HG03108 (cell line): ENCODE results near the gene GALNTL6.

Experiments used
- ATAC-seq: cut with Tn5 transposase; IDR thresholded peaks from one replicate; pipeline ENCODE4 v1.9.1; 2021; ENCODE audit warnings: moderate library complexity; ENCODE audit not compliant: unreplicated experiment

The GALNTL6 gene

DNA sequence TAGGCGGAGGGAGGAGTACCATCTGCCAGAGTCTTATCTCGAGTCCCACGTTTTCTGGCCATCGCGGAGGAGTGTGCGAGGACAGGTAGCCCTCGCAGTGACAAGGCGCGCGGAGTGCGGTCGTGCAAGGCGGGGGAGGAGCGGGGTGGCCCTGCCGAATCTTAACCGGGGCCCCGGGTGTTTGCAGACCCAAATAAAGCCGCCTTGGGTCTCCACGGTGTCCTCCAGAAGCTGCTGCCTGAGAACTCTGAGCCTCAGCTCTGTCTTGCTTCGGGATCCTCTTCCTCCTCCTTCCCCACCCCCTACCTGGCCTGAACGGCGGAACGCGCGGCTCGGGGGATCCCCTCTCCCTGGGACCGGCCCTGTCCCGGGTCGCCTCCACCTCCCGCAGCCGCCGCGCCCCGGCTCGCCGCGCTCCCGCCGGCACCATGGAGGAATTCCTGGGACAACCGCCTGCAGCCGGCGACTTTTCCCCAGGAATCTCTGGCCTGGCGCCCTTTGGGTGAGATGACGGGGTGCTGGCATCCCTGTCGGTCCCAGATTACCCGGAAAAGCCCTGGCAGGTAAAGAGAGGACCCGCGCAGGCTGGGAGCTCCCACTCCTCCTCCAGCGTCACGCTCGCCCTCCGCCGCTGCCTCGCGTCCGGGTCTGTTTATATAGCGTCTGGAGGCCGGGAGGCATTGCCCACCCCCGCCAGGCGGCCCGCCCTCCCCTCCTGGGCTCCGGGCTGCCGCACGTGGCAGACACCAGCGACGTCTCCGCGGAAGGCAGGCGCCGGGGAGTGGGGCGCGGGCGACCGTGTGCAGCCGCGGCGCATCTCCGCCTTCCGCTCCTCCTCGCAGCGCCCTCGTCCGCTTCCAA, at the start of gene GALNTL6:
Gene GALNTL6, plus strand, starts transcription at position 740 of the 861 bp plus-strand sequence.
- ATAC-seq, result no peak

DNA sequence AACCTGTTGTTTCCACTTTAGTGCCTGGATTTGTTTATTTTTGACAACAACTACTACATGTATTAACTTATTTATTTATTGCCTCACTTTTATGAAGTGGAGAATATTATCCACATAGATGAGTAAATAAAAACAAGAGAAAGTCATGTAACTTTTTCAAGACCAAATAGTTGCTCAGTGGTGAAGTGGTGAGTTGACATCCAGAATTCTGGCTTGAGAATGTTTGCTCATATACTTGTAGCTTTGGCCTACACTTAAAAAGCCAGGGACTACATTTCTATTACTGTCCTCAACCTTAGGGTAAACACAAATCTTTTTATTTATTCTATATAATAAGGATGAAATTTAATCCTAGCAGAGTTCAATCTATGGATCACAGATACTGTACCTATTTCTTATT, 47.7 kb upstream of the GALNTL6 start:
- ATAC-seq, result no peak

DNA sequence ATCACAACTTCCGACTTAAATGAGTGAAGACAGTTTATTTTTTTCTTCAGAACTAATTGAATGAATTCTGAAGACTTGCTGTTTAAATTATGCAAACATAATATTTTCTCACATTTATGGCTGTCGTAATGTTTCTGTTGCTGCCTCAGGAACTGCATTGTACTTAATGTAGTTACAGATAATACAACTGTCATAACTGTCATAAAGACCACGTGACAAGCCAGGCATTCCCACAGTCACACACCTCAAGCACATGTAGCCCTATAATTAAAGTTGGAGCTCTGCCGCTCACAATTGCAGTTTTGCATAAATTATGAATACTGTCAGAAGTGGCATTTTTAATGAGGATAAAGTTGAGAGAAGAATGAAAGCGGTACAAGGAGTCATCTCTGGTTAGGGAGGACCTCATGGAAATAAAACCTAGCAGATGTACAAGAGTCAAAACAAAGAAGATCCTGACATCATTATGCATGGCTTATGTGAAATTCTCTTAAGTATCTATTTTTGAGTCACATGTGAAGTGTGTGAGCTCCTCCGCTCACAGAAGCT, 38.5 kb upstream of the GALNTL6 start:
- ATAC-seq, result no peak

DNA sequence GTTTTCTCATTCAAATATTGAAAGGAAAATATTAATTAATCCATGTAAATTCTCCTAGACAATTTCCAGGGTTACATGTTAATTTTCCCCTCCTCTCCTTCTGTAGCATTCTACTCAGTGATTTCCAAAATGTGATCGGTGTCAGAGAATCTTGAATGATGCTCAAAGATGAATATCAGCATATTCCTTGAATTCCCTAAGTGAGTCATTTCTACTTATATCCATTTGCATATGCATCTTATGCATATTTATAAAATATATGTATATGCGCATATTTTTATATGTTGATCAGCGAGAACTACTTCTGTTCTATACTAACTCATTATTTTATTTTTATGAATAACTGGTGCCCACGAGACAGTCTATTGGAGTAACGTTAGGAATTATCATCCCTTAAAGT, 33.9 kb upstream of the GALNTL6 start:
- ATAC-seq, result no peak

DNA sequence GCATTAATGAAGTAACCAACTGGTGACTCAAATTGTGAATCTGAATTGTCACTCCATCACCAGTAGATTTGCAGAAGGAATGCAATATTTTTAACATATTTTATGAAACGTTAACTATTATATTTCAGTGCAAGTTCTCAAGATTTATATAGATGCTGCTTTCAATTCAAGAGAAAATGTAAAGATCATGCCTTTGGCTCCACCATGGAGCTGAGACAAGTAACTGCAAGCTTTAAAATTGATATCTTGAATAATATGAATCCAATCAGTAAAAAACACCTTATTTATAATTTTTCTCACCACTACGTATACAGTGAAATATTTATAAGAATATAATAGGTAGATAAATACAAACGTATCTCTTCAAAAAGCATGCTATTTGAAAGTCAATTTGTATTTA, 27.8 kb upstream of the GALNTL6 start:
- ATAC-seq, result no peak

DNA sequence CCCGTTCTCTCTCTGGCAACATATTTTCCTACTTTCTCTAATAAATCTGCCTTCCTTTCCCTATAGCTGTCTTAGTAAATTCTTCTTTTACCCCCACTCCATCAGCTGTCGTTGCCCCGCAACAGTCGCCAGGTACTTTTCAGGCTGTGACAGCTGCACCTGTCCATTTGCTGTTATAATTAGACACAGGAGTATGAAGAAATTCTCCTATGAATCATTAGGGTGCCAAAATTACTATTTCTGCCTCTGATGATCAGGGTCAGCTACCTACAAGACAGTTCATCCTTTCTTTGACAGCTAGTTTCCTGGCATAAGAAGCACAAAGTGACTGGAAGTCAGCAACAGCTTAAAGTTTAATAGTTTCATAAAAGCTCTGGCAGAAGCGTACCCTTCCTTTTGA, 19.5 kb upstream of the GALNTL6 start:
- no peak for ATAC-seq

DNA sequence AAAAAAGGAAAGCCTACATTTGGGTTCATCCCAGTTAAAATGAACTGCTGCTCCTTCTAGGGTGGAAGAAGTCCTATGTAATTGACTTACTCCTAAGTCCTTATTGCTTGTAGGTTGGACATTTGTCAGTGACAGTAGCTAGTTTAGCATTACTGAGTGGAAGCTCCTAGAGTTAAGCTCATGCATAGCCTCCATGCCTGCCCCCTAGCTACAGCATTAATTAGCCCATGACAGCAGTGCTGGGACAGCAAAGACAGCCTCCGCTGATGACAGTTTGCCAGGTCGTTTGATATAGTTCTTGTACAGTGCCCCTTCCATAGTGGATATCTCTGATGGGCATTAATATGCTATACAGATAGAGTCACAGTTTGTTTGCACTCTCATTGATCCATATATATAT, 18.7 kb upstream of the GALNTL6 start:
- ATAC-seq, result no peak

DNA sequence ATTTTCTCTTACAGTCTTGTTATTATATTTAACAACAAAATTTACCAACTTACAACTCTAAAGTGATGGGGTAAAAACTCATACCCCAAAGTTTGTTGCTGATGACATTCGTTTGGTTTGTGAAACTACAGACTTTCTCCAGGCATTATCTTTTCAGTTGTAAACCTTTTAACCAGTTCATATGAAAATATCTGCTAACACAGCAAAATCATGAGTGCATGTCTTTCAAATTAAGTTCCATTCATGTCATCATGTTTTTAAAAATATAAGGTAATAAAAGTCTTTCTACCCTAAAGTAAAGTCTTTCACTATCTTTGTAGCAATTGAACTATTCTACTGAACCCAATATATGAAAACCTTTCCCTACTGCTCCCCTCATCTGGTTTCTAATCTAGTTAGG, 3.4 kb upstream of the GALNTL6 start:
- ATAC-seq, result no peak

DNA sequence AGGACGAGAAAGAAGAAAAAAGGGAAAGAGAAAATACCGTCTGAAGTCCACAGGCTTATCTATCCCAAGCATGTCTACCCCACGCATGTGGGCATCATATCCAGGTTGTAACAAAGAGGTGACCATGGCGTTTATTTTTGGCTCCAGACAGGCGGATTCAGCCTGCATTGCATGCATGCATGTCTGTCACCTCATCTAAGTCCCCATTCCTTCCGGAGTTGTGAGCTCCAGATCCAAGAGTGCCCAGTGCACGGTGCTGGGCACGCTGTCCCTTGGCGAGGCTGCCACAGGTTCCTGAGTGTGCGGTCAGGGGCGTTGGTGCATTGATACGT, 905 bp upstream of the GALNTL6 start:
- ATAC-seq, result no peak

DNA sequence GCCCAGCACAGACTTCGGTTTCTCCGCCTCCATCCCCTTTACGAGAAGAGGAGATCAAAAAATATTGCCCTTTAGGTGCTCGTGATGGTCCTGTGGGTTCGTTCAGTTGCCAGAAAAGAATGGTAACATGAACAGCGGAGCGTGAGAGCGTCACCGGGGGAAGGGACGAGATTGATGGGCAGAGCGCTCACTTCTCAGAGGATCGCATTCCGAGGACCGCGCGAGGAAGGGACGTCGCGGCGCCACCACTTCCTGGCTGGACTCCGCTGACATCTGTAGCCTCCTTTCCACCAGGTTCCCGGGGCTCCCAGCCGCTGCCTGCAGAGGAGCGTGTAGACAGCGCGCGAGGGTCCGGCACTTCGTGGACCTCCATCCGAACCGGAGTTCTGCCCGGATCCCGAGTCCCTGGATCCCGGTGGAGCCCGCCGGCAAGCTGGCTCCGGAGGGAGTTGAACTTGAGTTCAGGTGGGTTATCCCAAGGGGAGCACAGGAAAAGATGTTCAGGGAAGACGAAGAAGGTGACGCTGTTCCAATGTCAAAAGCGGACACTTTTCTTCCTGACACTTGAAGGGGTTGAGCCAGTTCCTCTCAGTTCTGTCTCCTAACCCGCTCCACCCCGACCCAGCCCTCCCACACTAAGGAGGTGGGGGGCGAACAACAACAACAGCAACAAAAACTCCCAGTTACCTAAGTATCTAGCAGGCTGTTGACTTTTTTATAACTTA, 484 bp downstream of the GALNTL6 start:
- ATAC-seq, result no peak

DNA sequence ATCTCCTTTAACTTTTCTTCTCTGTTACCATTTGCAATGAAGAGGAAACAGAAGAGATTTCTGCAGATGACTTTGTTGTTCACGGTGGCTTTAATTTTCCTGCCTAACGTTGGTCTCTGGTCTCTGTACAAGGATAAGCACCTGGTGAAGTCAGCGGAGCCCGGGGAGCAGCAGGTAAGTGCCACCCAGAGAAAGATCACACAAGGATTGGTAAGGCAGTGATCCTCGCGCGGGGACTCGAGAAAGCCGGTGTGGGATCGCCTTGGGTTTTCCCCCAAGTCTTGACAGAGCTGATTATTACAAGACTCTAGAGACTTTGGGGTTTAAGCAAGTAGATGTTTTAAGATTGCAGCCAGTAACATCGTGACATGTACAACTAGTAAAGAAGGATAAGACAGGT, 1.3 kb downstream of the GALNTL6 start:
- ATAC-seq, result no peak

DNA sequence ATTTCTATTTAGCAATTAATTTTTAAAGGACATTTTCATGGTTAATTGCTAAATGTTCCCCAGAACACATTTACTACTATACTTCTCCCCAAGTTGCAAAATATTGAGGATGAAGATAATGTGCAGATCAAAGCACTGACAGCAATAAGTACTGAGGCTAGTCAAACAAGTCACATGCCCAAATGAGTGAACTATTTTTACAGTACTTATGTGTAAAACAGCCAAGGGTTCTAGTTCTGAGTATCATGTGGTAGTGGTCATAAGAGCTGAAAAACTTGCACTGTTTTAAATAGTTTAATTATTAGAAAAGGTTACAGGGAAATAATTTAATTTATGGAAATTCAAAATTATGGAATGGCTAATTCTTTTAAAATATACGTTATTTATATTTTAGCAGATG, 3.8 kb downstream of the GALNTL6 start:
- ATAC-seq, result no peak

DNA sequence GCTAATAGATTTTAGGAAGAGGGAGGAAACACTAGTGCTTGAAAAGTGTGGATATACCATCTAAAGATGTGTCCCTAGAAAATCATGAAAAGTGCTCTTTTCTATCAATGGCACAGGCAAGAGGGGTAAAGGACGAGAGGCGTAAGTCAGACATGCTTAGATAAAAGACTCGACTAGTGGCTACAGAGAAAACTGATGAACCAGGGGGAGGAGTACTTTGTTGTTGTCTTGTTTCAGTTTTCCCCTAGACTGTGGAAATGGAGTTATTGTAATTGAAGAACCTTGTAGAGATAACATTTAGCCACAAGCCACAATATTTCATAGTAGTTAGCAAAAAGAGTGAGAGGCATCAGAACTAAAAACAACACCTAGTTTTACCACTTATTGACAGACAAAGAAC, 21.4 kb downstream of the GALNTL6 start:
- no peak for ATAC-seq

DNA sequence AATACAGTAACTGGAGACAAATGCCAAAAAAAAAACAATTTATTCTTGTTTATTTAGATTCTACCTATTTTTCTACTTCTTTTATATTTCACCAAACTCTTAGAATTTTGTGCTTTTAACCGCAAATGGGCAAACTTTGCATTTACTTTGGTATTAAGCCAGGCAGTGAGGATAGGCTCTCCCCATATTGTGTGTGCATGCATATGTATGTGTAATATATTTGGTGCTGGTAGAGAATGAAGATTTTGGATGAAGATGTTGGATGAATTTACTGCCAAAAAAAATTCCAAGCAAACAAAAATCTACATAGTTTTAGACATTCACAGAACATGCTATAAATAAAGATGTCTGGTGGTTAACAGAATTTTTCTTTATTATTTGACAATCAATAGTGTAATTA, 30.3 kb downstream of the GALNTL6 start:
- no peak for ATAC-seq

DNA sequence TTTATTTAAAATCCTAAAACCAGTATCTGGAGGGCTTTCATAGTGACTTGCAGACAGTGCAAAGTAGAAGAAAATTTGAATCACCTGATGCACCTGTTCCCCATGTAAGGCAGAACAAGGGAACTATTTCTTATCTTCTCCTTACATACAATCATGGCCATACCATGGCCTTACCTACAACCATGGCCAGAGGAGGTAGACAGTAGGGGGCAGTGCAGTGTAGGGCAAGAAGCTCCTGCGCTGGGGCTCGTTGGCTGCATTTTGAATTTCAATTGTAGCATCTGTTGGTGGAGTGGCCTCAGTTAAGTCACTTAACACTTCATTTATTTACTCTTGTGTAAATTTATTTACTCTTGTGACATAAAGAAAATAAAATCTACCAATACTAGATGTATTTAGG, 33.0 kb downstream of the GALNTL6 start:
- ATAC-seq, result no peak

DNA sequence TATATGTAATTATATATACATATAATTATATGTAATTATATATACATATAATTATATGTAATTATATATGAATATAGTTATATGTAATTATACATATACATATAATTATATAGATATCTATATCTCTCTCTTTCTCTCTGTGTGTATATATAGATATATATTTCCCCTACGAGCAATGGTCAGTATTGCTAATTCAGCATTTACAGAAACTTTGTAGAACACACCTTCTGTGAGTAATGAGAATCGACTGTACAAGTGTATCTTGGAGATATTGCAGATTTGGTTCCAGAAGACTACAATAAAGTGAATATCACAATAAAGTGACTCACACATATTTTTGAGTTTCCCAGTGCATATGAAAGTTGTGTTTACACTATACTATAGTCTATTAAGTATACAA, 33.7 kb downstream of the GALNTL6 start:
- no peak for ATAC-seq

DNA sequence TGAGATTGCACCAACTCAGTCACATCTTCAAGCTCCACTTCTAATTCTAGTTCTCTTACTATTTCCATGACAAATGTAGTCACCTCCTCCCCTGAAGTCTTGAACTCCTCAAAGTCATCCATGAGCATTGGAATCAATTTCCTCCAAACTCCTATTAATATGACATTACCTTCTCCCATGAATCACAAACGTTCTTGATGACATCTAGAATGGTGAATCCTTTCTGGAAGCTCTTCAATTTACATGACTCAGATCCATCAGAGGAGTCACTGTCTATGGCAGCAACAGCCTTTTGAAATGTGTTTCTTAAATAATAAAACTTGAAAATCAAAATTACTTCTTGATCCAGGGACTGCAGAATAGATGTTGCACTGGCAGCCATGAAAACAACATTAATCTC, 34.5 kb downstream of the GALNTL6 start:
- ATAC-seq, result no peak

DNA sequence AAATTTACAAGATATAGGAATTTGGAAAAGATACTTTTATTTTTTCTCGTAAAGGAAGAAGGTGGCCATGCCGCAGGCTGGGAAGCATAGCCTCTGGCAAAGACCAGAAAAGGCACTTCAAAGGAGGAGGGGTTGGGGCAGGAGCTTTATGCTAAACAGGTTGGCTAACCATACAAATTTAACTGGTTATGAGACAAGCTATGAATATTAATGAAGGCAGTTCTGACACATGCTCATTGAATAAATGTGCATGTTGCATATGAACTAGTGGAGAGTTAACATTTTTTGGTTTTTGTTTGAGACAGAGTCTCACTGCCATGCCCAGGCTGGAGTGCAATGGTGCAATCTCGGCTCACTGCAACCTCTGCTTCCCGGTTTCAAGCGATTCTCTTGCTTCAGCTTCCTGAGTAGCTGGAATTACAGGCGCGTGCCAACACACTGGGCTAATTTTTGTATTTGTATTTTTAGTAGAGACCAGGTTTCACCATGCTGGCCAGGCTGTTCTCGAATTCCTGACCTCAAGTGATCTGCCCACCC, 36.5 kb downstream of the GALNTL6 start:
- no peak for ATAC-seq

DNA sequence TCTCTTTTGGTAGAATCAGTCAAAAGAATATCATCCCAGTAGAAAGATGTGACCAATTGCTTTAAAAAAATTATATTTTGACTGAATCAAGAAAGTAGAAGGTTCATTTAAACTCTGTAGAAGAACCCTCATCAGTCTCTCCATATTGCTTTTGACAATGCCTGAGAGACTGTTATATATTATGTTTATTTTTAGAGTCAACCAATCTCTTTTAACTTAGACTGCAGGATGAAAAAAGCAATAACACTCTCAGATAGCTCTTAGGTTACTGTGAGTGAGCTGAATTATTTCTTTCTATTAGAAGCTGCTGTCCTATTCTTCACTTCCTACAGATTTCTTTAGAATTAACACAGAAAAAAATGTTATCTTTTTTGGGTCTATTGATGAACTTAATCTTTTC, 38.1 kb downstream of the GALNTL6 start:
- no peak for ATAC-seq

DNA sequence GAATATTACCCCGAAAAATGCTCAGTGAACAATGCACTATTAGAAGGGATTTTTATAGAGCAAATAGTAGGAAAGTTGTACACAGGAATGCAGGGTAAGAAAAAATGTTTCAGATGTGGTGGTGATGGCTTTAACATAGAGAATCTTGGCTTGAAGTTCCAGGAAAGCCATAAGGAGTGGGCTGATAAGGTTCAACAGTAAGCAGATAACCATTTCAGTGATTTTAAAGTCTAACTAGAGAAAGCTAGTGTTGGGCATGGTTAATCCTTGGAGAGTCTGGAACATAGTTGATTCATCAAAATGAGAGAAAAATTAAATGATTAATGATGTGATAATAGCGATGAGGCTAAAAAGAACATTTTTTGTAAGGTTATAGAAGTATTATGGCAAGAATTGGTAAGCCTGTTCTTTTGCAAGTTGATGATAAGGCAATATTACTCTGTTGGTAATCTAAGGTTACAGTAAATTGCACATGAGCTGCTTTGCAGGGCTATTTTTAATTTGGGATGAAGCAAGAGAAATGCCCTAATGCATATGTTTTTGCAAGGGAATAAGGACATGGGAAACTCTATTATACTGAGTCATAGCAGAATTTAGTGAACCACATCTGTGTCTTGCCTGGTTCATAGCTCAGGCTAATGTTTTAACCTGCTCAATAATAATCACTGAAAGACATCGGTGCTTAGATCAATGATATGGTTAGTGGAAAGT, 44.3 kb downstream of the GALNTL6 start:
- ATAC-seq, result no peak

DNA sequence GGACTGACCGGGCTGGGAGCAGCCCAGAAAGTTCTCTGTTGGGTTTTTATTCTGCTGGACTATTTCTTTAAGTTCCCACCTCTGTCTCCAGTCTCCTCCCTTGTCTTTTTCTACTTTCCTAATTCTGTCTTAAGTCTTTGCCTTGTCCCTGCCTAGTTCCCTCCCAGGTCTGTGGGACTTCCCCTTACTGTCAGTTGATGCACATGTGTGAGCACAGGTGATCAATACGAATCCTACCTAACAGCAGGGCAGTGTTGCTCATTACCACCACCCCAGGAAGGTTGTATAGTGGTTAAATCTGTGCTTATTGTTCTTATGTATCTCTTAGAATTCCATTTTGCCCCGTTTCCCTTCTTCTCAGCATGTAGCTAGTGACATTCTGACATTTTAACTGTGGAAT, 62.1 kb downstream of the GALNTL6 start:
- no peak for ATAC-seq
